ENCODE data around the gene PCDH9.

Gene PCDH9

GRCh38 chr13:67125681-67126080 lies 104.5 kb downstream of the PCDH9 start:
- TF ChIP-seq, protein P1, sequence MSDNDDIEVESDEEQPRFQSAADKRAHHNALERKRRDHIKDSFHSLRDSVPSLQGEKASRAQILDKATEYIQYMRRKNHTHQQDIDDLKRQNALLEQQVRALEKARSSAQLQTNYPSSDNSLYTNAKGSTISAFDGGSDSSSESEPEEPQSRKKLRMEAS (IDR thresholded peaks at IDR 0.05; ENCODE audit: low read depth, low read length): no peak
- TF ChIP-seq MYC (IDR thresholded peaks at IDR 0.05; ENCODE audit: low read depth, low read length) (no peak), CTCF (IDR thresholded peaks at IDR 0.05; ENCODE audit: low read depth, low read length) (no peak), POLR2A (IDR thresholded peaks at IDR 0.05; ENCODE audit: extremely low read depth, insufficient read length) (no peak)

GRCh38 chr13:67123165-67123564 lies 107.0 kb downstream of the PCDH9 start:
- H3K4me3 ChIP-seq (ENCODE audit: low read depth, low read length): no peak overlapping the region
- TF ChIP-seq POLR2A (IDR thresholded peaks at IDR 0.05; ENCODE audit: extremely low read depth, insufficient read length) (no peak), MYC (IDR thresholded peaks at IDR 0.05; ENCODE audit: low read depth, low read length) (no peak), CTCF (IDR thresholded peaks at IDR 0.05; ENCODE audit: low read depth, low read length) (no peak)
- TF ChIP-seq, protein P1 (IDR thresholded peaks at IDR 0.05; ENCODE audit: low read depth, low read length): no peak
- DNase-seq (ENCODE audit: low read depth): no peak

More at GRCh38 chr13:67125681-67126080, 104.5 kb downstream of the PCDH9 start:
- no peak for DNase-seq (ENCODE audit: low read depth)
- H3K4me3 ChIP-seq (ENCODE audit: low read depth, low read length): no peak overlapping the region

GRCh38 chr13:67122251-67122650 lies 107.9 kb downstream of the PCDH9 start:
- TF ChIP-seq POLR2A (IDR thresholded peaks at IDR 0.05; ENCODE audit: extremely low read depth, insufficient read length) (no peak), CTCF (IDR thresholded peaks at IDR 0.05; ENCODE audit: low read depth, low read length) (no peak), MYC (IDR thresholded peaks at IDR 0.05; ENCODE audit: low read depth, low read length) (no peak)
- TF ChIP-seq, protein P1 (IDR thresholded peaks at IDR 0.05; ENCODE audit: low read depth, low read length): no peak
- no peak overlapping the region for H3K4me3 ChIP-seq (ENCODE audit: low read depth, low read length)
- no peak for DNase-seq (ENCODE audit: low read depth)

DNA sequence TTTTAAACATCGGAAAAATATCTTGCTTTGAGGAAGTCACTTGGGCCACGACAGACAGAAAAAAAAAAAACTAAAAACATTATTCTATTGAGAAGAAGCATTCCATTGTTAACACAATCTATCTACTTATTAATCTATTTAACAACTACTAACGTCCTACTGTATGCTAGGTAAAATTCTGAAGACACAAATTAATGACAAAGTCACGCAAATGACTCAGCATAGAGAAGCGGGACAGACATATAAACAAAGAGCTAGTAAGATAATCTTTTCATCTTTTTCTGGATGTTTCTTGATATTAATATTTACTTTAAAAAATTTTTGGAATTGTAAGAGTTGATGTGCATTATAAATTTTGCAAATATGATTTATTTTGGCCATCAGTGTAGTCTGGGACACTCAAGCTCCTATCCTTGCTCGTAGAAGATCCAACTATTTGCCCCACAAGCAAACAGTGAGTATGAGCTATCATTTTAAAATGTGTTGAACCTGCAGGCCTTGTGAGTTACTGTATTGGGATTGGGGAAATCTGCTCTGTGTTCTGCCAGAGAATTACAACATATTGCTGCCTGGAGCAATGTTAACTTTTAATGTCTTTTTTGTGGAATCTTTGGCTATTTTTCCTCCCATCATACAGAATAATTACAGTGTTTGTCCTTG lies 109.1 kb downstream of the PCDH9 start:
- H3K4me3 ChIP-seq (ENCODE audit: low read depth, low read length): no peak overlapping the region
- no peak for TF ChIP-seq POLR2A (IDR thresholded peaks at IDR 0.05; ENCODE audit: extremely low read depth, insufficient read length)
- TF ChIP-seq, protein P1 (IDR thresholded peaks at IDR 0.05; ENCODE audit: low read depth, low read length): no peak
- no peak for TF ChIP-seq CTCF (IDR thresholded peaks at IDR 0.05; ENCODE audit: low read depth, low read length)
- TF ChIP-seq MYC (IDR thresholded peaks at IDR 0.05; ENCODE audit: low read depth, low read length): no peak
- DNase-seq (ENCODE audit: low read depth): no peak

GRCh38 chr13:67119481-67119894 lies 110.6 kb downstream of the PCDH9 start:
- TF ChIP-seq, protein P1 (IDR thresholded peaks at IDR 0.05; ENCODE audit: low read depth, low read length): no peak
- TF ChIP-seq MYC (IDR thresholded peaks at IDR 0.05; ENCODE audit: low read depth, low read length): no peak
- TF ChIP-seq CTCF (IDR thresholded peaks at IDR 0.05; ENCODE audit: low read depth, low read length): no peak
- no peak for TF ChIP-seq POLR2A (IDR thresholded peaks at IDR 0.05; ENCODE audit: extremely low read depth, insufficient read length)
- DNase-seq (ENCODE audit: low read depth): no peak
- H3K4me3 ChIP-seq (ENCODE audit: low read depth, low read length): no peak overlapping the region
